ENCODE measurements around the gene PPP1R17. TPM values are rescaled to one million over a fixed set of nuclear protein-coding genes. Genes with fewer than 3 reads are reported as not detected.
A peak's percentile ranks its signal among the peaks of the same experiment; 100 is the strongest.

The PPP1R17 gene
- total RNA-seq, 1 donor from 2014 or later, result not detected

DNA sequence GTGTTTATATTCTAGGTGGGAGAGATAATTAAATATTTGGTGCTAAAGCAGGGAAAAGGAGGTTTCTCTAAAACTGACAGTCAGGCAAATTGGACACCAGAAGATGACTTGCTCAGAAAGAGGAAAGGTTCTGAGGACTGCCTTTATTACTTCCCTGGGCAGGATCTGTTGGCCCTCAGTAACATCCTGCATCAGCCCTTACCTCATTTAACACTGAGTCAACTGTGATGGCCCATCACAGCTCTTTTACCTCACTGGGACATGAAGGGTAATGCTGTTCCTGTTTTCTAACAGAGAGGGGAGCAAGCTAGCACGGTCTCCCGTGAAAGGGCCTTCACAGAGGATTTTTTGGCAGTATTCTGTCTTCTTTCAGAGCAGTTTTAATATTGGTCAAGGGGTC, 12.0 kb downstream of the PPP1R17 start:
- DNase-seq (ENCODE audit: low read depth in 2 of 2), result no peak

DNA sequence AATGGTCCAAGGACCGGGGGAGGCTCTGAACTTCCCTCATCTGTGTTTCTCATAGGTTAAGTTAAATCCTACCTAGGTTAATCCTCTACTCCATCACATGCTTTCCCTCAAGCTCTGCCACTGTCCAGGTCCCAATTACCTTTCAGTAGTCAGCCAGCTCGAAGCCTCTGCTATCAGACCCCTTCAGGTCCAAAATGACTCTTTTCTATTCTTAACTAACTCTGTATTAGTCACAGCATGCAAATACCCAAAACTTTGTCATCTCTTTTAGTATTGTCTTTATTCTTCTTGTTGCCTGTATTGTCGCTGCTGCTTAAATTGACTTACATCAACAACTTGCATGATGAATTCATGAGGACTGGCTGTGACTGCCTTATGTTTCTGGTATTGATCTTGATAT, 15.3 kb downstream of the PPP1R17 start:
- no peak for DNase-seq (ENCODE audit: low read depth in 2 of 2)

DNA sequence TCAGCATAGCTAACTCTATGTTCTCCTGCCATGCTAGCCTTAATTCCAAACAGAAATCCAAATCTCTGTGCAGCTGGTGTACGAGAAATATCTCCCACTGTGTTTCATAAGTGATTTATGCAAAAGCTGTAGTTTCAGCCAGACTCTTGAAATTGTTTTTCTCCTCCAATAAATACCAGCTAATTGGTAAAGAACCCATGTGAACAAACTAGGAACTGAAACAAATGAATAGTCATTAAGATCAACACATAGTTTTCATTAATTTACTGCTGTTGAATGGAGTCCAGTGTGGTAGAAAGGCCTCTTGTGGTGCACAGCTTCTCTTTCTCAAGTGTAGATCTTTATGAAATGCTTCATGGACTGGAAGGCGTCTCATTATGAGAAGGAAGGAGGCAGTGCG, 18.4 kb downstream of the PPP1R17 start:
- DNase-seq (ENCODE audit: low read depth in 2 of 2), result no peak

DNA sequence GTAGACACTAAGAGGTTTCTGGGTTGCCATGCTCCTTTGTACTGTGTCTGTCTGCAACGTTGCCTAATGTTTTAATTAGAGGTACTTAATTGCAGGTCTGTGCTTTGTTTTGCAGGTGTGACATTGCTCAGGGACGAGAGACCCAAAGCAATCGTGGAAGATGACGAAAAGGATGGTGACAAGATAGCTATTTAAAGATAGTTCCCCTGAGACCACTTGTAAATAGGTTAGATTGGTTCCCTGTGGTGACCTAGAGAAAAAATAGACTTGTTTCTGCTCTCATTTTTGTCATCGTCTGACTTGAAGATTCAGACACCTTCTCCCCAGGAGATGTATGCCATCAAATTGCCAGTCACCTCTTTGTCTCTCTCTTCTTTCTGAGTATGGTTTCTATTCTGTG, 20.1 kb downstream of the PPP1R17 start:
- DNase-seq (ENCODE audit: low read depth in 2 of 2), result no peak

DNA sequence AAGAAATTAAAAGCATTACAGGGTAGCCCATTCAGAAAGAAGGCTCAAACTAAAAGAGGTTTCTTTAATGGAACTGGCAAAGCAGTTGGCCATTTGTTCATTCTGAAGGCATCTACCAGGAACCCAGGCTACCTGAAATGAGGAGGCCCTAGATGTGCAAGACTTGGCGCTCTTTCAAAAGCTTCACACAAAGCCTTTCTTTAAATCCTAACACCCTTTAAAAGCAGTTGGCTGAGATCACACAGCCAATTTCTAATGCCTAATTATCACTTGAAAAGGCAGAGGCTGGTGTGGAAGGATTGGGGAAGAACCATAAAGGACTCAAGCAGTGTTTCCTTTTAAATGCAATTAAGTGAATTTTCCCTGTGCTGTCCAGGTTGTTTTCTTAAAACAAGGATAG, 23.2 kb downstream of the PPP1R17 start:
- no peak for DNase-seq (ENCODE audit: low read depth in 2 of 2)

DNA sequence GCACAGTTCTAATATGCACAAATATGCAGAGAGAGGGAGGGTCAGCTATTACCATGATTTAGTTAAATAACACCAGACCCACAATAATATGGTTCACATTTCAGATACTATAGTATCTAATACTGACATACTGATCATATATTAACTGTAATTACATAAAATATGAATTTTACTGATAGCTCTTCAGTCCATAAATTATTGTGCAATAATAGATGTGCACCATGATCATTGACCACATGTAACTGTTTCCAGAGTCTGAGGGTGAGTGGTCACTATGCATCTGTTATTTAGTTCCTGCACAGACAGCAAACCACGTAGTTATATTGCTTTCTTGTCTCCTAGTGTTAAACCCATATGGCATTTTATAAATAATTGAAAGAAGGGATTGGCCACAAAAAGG, 29.3 kb downstream of the PPP1R17 start:
- no peak for DNase-seq (ENCODE audit: low read depth in 2 of 2)

DNA sequence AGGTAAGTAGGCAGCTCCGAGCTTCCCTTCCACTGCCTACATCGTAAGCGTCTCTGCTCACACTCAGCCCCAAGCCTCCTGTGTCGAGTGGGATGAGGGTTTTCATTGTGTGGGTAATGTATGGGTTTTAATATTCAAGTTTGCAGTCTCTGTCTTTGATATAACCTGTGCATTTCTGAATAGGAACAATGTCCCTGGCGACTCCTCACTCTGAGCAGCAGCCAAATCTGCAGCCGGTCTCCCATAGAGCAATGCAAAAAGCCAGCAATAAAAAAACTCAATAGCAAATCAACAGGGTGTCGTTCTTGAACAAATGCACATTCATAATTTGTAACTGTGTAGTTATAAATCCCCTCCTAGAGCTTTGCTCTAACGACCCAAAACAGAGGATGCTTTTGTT, 33.4 kb downstream of the PPP1R17 start:
- no peak for DNase-seq (ENCODE audit: low read depth in 2 of 2)

DNA sequence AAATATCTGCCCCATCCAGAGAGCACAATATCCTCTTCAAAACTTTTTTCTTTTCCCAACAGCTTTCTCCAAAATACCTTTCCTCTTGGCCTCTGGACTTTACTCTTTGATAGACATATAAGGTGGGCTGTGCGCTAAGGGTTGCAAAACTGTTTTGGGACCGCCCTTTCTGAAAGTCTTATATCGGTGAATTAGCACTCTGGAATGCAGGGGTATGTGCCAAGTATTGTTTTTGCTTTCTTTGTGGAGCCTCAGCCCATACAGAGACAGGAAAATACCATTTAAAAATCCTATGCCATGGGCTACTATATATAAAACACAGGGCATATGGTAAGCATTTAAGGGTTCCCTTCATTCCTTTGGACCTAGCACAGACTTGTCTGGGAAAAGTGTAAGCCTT, 37.7 kb downstream of the PPP1R17 start:
- DNase-seq (ENCODE audit: low read depth in 2 of 2), result peak in 1 of 2 donors; percentile 3

DNA sequence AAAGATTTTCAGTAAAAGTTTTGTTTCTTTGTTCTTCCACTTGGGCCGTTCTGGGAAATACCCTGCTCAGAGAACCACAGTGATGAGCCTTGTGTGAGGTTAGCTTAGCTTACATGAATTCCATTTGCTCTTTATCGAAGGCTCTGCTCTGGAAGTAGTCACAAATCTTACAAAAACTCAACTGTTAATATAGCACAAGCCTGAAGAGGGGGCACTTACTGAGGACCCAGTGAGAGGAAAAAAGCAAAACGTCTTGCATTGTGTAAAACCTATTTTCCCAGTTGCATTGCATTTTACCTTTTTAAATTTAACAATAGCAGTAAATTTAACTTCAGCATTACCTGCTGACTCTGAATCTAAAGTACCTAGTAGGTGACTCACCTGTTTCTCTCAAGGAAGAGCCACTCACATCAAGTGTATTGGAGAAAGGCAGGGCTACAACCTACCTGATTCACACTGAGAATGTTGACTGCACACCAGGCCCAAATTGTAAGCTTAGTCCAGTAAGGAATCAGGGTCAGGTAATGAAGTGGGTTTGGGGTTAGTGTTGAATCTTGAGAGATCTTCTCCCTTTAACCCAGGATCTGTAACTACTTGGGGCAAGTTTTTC, 42.3 kb downstream of the PPP1R17 start:
- no peak for DNase-seq (ENCODE audit: low read depth in 2 of 2)

DNA sequence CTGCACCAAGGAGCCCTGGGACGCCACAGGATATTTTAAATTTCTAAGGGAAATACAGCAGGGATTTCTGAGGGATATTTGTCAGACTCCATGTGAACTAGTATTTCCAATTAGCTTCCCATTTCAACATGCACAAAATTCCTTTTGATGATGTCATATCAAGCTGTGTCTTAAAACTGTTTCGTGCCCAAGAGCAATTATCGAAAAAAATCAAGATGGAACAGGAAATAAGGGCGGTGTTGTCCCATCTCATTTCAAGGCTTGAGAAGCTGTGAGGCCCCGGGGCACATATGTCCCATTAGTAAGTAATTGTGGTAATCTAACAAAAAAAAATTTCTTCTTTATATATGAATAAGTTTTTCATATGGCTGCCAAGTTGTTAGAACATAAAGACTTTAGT, 47.4 kb downstream of the PPP1R17 start:
- DNase-seq (ENCODE audit: low read depth in 2 of 2), result no peak

DNA sequence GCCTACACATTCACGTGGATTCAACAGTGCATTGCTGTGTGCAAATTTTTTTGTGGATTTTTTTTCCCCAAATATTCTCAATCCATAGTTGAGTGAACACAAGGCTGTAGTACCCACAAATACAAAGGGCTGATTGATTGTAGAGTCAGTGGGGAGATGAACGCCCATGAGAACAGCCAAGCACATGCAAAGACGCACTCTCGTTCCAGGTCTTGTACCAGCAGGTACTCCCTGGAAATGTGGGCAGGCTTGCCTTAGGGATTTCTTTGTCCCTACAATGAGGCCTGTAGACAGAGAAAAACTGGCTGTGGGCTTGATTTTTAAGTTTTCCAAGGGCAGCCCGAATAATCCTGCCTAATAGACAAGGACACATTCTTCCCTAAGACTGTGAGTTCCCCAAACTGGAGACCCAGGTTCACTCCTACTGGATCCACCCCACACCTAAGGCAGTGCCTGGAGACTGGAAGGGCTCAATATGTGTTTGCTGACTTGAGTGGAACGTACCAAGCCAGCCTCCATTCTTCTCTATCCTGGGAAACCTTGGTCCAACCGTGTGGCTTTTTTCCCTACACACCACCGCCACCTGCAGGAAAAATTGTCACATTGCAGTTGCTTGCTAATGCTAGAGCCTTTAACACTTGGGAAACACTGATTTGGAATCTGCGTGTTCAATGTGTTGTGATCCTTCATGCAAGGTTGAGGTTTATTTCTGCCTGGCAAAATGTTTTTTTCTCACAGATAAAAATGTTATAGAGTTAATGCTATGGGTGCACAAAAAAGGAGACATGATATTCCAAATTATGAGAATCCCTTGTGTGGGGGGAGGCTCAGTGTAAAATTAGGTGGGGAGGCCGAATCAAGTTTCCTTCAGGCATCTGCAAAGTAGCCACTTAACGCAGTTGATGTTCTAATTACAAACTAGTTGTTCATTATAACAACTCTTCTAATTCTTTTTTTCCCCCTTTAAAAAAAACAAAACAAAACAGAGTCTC, 49.3 kb downstream of the PPP1R17 start:
- peak; percentile 63 to 70 for DNase-seq (ENCODE audit: low read depth in 2 of 2)

DNA sequence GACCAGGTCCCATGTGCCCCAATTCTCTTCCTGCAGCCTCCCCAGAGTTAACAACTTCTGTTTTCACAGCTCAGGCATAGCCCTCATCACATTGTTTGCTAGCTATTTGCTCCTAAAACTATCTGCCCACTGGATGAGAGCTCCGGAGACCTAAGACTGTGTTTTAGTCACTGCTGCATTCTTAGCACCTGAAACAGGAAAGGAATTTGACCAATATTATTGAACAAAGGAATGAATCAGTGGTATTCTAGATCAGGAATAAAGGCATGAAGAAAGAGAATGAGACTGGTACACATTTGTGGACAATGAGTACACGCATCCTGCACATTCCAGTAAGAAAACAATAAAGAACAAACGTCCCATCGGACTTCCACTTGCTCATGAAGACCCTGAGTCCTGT, 54.8 kb downstream of the PPP1R17 start:
- no peak for DNase-seq (ENCODE audit: low read depth in 2 of 2)

DNA sequence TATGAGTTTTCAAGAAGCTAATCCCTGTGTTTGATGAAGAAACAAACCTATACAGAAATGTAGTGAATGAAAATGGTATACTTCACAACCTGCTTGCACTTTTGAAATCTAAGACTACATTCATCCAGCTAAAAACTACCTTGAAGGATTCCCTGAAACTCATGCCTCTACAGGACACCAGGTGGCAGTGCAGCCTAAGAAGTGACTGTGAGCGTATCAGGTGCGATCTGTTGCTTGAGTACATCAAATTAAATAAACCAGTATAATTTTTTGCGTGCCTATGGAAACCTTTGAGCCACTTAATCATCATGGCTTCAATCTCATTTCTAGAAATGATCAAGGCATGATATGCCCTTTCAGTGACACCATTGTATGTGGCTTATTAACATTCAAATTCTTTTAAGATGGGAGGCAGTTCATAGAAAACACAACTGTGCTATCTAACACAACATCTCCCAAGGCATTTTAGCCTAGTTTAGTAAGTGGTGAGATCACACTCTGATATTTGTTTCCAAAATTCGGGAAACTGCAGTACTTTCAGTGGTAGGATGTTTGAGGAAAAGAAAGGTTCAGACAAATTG, 57.4 kb downstream of the PPP1R17 start:
- peak; percentile 81 to 86 for DNase-seq (ENCODE audit: low read depth in 2 of 2)

DNA sequence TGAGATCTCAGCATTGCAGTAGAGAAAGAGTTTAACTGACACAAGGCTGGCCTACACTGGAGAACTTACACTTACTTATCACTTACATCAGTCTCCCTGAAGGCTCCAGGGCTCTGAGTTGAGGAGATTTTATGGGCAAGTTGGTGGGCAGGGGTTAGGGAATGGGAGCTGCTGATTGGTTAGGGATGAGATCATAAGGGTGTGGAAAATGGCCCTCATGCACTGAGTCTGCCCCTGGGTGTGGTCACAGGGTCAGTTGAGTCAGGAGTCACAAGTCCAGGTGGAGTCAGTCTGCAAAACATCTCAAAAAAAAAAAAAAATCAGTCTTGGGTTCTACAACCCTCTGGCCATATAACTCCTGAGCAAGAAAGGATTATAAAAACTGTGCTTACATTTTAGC, 60.5 kb downstream of the PPP1R17 start:
- DNase-seq (ENCODE audit: low read depth in 2 of 2), result no peak

DNA sequence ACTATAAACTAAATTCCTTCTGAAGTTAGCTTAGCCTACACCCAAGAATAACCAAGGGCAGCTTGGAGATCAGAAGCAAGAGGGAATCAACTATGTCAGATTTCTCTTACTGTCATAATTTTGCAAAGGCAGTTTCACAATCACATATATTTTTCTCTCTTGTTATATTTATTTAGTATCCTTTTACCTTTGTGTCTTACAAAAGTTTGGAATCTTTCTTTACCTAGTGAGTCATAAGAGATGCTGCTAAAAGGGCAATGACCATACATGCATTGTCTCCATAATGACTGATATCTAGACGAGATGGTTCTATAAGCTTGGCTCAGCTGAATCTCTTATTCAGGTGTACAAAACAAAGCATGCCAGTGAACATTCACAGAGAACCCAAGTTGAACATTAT, 61.1 kb downstream of the PPP1R17 start:
- no peak for DNase-seq (ENCODE audit: low read depth in 2 of 2)

DNA sequence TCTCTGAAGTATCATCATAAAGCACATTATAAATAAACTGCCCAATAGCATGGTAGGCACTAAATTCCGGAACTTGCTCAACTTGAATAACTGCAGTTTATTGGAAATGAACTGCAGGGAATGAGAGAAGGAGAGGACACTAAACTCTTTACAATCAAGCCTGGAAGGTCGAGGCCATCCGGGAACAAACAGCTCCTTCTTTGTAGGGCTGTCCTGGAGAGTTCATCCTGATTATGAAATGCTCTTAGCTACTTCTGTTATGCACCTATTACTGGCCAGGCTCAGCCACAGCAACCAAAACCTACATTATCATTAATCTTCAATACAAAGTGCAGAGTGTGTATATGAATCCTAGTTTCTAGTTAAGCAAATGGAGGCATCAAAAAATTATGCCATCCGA, 64.7 kb downstream of the PPP1R17 start:
- no peak for DNase-seq (ENCODE audit: low read depth in 2 of 2)

Other genes with a start within 250 kb of the PPP1R17 start
- not detected in 2 replicates for gene ITPRID1, start 173.1 kb upstream of the PPP1R17 start, total RNA-seq